Measurements from ENCODE around the gene APOL5. TPM values are rescaled to one million over a fixed set of nuclear protein-coding genes. Genes with fewer than 3 reads are reported as not detected.
"Not testable (repeated sequence)": the region's sequence is repeated elsewhere in the genome, so short reads cannot be mapped to it uniquely, and the experiment has no call there.

The APOL5 gene
- total and polyA plus RNA-seq, 4 donors: not detected

DNA sequence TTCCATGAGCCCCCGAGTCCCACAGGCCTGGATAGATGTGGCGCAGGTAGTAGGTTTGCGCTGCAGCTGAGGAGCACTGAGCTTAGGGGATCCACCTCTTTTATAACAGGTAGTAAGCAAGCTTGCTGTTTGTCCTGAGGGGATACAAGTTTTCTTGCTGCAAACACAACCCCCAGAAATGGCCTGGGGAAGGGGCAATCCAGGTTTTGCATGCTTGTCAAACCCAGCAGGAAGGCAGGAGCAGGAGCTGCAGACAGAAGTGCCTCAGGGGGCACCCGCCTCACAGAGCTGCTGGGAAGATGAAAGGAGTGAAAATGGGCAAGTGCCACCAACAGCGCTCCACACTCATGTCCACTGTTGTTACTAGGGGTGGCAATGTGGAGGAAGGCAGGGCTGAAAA is 18.5 kb downstream of the APOL5 start:
- H3K4me1 ChIP-seq (ENCODE audit: control insufficient read depth in 5 of 5, insufficient read depth in 5 of 5, low read length in 5 of 5): peaks cover 0 to 9% (median 0%) of the 10 kb centered on the region in 5 donors
- peaks cover 5 to 12% (median 7%) of the 10 kb centered on the region in 4 donors for H3K36me3 ChIP-seq (ENCODE audit: control insufficient read depth in 4 of 4, insufficient read depth in 4 of 4, low read length in 4 of 4)
- WGBS, 2 donors: 97 to 98% methylated on average over 5 of the region's 5 CpGs
- H3K4me3 ChIP-seq: no peak overlapping the region
- H3K9ac ChIP-seq (ENCODE audit: insufficient read depth in 1 of 2, low read length in 2 of 2): no peak overlapping the region
- H3K9me3 ChIP-seq (ENCODE audit: control insufficient read depth in 4 of 4, insufficient read depth in 3 of 4, low read length in 3 of 4): no peaks in the 10 kb centered on the region
- no peak for ATAC-seq (ENCODE audit: insufficient read depth, low FRiP score)
- H3K27me3 ChIP-seq (ENCODE audit: control insufficient read depth in 3 of 3, insufficient read depth in 3 of 3, low read length in 2 of 3): no peaks in the 10 kb centered on the region
- DNase-seq: no peak
- no peak overlapping the region for H3K27ac ChIP-seq (ENCODE audit: low read depth in 1 of 2, low read length in 1 of 2)
- TF ChIP-seq, protein P1, sequence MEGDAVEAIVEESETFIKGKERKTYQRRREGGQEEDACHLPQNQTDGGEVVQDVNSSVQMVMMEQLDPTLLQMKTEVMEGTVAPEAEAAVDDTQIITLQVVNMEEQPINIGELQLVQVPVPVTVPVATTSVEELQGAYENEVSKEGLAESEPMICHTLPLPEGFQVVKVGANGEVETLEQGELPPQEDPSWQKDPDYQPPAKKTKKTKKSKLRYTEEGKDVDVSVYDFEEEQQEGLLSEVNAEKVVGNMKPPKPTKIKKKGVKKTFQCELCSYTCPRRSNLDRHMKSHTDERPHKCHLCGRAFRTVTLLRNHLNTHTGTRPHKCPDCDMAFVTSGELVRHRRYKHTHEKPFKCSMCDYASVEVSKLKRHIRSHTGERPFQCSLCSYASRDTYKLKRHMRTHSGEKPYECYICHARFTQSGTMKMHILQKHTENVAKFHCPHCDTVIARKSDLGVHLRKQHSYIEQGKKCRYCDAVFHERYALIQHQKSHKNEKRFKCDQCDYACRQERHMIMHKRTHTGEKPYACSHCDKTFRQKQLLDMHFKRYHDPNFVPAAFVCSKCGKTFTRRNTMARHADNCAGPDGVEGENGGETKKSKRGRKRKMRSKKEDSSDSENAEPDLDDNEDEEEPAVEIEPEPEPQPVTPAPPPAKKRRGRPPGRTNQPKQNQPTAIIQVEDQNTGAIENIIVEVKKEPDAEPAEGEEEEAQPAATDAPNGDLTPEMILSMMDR (IDR thresholded peaks at IDR 0.05; ENCODE audit: control extremely low read depth, extremely low read depth): no peak

DNA sequence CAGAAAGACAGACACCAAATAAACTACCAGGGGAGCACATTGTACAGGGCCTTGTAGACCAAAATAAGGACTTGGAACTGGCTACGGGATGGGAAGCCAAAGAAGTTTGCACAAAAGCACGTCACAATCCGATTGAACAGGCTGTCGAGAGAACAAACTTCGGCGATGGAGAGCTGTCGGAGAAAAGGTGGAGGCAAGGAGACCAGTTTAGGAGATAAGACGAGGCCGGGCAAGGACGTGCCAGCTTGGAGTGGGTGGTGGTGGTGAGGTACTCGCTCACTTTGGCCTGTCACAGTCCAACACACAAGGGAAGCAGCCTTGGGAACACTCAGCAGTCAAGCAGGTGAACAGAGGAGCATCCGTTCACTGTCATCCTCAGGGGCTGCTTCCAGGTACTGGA is 19.0 kb downstream of the APOL5 start:
- H3K27ac ChIP-seq (ENCODE audit: low read depth in 1 of 2, low read length in 1 of 2): no peak overlapping the region
- H3K9ac ChIP-seq (ENCODE audit: insufficient read depth in 1 of 2, low read length in 2 of 2): no peak overlapping the region
- H3K27me3 ChIP-seq (ENCODE audit: control insufficient read depth in 3 of 3, insufficient read depth in 3 of 3, low read length in 2 of 3): no peaks in the 10 kb centered on the region
- DNase-seq (no peak), ATAC-seq (ENCODE audit: insufficient read depth, low FRiP score) (no peak)
- H3K4me1 ChIP-seq (ENCODE audit: control insufficient read depth in 5 of 5, insufficient read depth in 5 of 5, low read length in 5 of 5): peaks cover 0 to 9% (median 0%) of the 10 kb centered on the region in 5 donors
- H3K36me3 ChIP-seq (ENCODE audit: control insufficient read depth in 4 of 4, insufficient read depth in 4 of 4, low read length in 4 of 4): peaks cover 5 to 13% (median 7%) of the 10 kb centered on the region in 4 donors
- TF ChIP-seq, protein P1 (IDR thresholded peaks at IDR 0.05; ENCODE audit: control extremely low read depth, extremely low read depth): no peak
- no peak overlapping the region for H3K4me3 ChIP-seq
- WGBS, 2 donors: 88 to 93% methylated on average over 12 of the region's 12 CpGs
- H3K9me3 ChIP-seq (ENCODE audit: control insufficient read depth in 4 of 4, insufficient read depth in 3 of 4, low read length in 3 of 4): no peaks in the 10 kb centered on the region

DNA sequence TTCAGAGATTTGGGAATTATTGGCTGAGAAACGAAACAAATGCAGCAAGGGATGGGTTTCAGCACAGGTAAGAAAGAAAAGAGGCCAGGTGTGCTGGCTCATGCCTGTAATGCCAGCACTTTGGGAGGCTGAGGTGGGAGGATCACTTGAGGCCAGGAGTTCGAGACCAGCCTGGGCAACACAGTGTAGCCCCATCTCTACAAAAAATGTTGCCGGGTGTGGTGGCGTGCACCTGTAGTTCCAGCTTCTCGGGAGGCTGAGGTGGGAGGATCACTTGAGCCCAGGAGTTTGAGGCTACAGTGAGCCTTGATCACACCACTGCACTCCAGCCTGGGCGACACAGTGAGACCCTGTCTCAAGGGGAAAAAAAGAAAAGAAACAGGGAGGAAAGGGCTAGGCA is 20.2 kb downstream of the APOL5 start:
- H3K4me3 ChIP-seq; H3K9ac ChIP-seq (ENCODE audit: insufficient read depth in 1 of 2, low read length in 2 of 2); DNase-seq; ATAC-seq (ENCODE audit: insufficient read depth, low FRiP score); H3K9me3 ChIP-seq (ENCODE audit: control insufficient read depth in 4 of 4, insufficient read depth in 3 of 4, low read length in 3 of 4); H3K27me3 ChIP-seq (ENCODE audit: control insufficient read depth in 3 of 3, insufficient read depth in 3 of 3, low read length in 2 of 3); H3K27ac ChIP-seq (ENCODE audit: low read depth in 1 of 2, low read length in 1 of 2): not testable (repeated sequence)
- 94 to 97% methylated on average over 6 of the region's 6 CpGs for WGBS, 2 donors
- peaks cover 5 to 17% (median 12%) of the 10 kb centered on the region in 4 donors for H3K36me3 ChIP-seq (ENCODE audit: control insufficient read depth in 4 of 4, insufficient read depth in 4 of 4, low read length in 4 of 4)
- H3K4me1 ChIP-seq (ENCODE audit: control insufficient read depth in 5 of 5, insufficient read depth in 5 of 5, low read length in 5 of 5): peaks cover 0 to 16% (median 7%) of the 10 kb centered on the region in 5 donors

DNA sequence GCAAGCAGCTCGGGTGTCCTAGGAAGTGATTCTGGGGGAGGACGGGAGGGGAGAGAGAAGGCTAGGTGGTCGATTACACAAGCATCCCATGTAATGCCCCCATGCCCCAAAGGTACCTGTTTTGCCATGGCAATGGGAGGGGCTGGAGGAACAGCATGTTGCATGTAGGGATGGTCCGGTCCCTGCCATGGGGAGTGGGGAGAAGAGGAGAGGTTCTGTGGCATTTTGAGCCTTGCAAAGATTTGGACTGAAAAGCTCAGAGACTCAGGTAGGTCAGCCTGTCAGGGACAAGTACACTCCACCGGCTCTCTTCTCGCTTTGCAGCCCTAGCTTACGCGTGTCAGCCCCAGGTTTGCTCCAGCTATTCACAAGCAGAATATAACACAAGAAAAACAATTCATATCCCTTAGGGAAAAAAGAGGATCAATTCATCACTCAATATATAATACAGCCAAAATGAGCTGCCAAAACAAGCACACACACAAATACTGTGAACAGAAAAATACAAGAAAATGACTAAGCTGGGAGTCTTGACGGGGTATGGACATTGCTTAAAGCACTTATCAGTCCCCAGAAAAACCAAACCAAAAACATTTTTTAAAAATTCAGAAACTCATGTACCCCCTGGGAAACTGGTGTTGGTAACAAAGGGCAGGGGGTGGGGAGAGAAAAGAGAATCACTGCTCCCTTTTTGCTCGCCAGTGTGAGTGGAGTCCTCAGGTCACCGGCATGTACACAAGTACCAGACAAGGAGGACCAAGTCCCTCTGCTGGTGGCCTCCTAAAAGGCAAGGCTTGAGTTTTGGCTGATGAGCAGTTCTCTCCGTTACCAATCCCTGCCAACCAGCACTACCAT is 21.6 kb downstream of the APOL5 start:
- H3K4me1 ChIP-seq (ENCODE audit: control insufficient read depth in 5 of 5, insufficient read depth in 5 of 5, low read length in 5 of 5): peaks cover 0 to 22% (median 16%) of the 10 kb centered on the region in 5 donors
- TF ChIP-seq, protein P1 (IDR thresholded peaks at IDR 0.05; ENCODE audit: control extremely low read depth, extremely low read depth): no peak
- WGBS, 2 donors: 89 to 90% methylated on average over 12 of the region's 12 CpGs
- H3K4me3 ChIP-seq: no peak overlapping the region
- no peaks in the 10 kb centered on the region for H3K9me3 ChIP-seq (ENCODE audit: control insufficient read depth in 4 of 4, insufficient read depth in 3 of 4, low read length in 3 of 4)
- no peak for ATAC-seq (ENCODE audit: insufficient read depth, low FRiP score)
- no peaks in the 10 kb centered on the region for H3K27me3 ChIP-seq (ENCODE audit: control insufficient read depth in 3 of 3, insufficient read depth in 3 of 3, low read length in 2 of 3)
- H3K36me3 ChIP-seq (ENCODE audit: control insufficient read depth in 4 of 4, insufficient read depth in 4 of 4, low read length in 4 of 4): peaks cover 10 to 17% (median 13%) of the 10 kb centered on the region in 4 donors
- no peak overlapping the region for H3K27ac ChIP-seq (ENCODE audit: low read depth in 1 of 2, low read length in 1 of 2)
- no peak for DNase-seq
- H3K9ac ChIP-seq (ENCODE audit: insufficient read depth in 1 of 2, low read length in 2 of 2): no peak overlapping the region
